DMS79 treated with DMSO at 0.1 percent for 48 hours (cell line): ENCODE measurements around the gene DHX30.
"Not testable (repeated sequence)": the region's sequence is repeated elsewhere in the genome, so short reads cannot be mapped to it uniquely, and the experiment has no call there.

Experiments used
- DNase-seq: peaks from one replicate; lab custom pipeline; 2025; lab: John Stamatoyannopoulos, UW

Gene DHX30

DNA sequence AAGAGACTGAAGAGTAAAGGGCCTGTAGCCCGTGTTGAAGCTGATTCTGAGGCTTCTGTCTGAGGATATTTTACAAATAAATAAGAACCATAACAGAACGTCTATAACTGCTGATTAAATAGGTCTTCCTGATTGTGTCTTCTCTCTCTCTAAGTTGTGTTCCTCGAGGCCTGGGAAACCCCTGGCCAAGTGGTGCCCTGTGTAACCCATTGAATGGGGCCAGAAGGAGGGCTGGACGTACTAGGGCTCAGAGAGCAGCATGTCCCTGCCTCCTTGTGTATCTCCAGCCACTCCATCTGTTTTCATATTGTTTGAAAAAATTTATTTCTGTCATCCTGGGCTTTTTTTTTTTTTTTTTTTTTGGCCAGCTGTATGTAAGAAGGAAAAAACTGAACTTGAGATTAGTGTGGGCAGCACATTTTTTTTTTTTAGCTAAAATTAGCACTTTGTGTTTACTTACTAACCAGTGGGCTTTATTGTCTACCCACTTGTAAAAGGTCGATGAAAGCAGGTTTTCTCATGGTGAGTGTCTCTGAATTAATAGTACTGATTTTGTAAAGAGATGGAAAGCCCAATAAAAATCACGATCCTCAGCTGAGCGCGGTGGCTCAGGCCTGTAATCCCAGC, 10.7 kb downstream of the DHX30 start:
- no peak for DNase-seq

DNA sequence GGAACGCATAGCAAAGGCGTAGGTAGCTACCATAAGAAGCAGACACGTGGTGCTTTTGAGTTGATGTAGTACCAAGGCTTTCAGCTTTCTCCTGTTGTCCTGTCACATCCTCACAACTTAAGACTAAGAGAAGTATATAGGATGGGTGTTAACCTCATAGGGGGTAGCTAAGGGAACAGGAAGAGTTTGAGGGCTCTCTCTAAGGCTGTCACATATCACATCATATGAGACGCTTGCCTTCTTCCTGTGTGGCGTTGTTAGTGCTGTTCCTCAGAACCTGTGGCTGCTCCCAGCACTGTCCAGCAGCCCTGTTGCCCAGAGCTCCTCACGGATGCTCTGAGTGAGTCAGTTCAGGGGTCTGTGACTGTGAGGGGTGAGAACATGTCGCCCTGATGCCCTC, 14.7 kb downstream of the DHX30 start:
- DNase-seq, result no peak

DNA sequence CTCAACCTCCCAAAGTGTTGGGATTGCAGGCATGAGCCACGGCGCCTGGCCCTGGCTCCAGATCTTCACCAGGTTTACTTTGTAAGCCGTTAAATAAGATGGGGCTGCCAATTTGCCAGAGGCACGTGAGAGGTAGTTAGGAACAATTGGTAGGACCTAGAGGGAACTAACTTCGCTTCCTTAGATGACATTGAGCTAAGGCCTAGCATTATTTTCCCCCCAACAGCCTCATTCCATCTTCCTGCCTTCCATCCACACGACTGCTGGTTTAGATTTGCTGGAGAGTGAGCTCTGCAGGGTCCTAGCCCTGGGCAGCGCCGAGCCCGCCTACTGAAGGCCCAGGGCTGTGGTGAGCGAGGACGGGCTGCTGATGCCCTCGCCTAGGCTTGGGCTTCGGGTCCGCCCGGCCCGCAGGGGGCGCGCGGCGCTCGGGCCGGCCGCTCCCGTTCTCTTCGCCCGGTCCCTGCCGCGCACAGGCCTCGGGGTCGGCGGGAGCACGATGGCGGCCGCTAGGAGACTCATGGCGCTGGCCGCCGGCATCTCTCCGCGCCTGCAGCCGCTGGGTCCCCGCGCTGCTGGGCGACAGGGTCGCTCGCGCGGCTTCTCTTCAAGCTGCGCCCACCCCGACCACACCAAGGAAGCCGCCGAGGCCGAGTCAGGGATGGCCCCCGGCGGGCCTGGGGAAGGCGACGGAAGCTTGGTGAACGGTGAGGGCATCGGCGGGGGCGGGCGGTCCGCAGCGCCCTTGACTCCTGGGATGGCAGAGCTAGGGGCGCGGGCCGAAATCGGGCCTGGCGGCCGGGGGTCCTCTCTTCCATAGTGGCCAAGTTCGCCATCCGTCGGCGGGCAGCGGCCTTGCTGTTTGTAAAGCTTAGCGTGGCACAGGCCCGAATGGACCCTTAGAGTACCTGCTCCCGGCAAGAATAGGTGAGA, 21.9 kb downstream of the DHX30 start:
- DNase-seq, result peak; percentile 54

DNA sequence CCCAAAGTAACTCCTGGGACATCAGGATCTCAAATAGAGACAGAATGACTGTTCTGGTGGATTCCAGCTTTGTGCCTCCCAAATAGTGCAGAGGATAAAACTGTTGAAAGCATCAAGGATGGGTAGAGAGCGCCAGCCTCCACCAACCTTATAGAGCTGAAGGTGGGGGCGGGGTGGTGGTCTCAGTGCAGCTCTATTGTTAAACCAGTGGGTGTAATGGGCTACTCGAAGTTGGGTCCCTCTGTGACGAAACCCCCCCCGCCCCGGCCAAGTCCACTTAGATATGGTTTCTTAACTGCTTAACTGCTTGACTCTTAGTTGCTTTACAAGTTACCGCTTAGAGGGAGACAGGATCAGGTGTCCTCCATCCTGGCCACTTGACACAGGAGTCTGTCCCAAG, 22.7 kb downstream of the DHX30 start:
- no peak for DNase-seq

DNA sequence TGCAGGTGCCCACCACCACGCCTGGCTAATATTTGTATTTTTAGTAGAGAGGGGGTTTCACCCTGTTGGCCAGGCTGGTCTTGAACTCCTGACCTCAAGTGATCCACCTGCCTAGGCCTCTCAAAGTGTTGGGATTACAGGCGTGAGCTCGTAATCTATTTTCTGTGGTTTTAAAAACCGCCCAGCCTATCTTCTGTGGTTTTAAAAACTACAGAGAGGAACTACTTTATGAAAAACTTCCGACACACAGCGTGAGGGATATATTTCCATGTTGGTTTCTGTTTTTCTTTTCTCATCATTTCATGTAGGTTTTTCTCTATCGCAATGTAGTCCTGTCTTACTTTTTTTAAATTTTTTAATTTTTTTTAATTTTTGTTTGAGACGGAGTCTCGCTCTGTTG, 26.5 kb downstream of the DHX30 start:
- DNase-seq, result not testable (repeated sequence)

DNA sequence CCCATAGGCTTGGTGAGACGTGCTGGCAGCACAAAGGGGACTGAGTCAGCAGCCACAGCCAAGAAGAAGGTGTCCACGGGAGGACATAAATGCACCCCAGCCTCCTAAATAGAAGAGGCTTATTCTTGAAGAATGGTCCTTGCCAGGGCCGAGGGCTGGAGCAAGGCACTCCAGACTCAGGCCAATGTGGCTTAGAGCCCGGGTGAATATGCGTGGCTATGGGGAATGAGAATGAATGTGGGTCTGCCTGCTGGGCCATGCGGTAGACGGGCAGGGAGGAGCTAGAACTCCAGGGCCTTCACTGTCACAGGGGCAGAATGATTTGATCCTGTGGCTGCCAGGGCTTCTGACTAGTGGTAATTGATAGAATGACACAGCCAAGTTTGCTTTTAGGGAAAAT, 34.0 kb downstream of the DHX30 start:
- no peak for DNase-seq

DNA sequence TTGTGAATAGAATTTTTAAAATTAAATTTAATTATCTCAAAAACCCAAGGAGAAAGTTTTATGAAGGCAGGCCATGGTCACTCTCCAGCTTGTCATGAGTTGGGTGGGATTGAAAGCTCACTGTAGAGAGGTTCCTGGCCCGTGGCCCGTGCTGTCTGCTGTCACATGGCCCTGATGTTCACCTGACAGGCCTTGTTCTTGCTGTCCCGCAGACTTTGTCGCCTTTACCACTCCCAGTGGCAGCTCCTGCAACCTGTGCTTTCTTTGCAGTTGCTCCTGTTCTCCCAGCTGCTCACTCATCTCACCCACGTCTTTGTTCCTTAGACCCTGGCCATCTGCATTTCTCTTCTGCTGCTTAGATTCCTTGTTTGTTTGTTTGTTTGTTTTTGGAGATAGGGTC, 35.6 kb downstream of the DHX30 start:
- DNase-seq, result no peak

DNA sequence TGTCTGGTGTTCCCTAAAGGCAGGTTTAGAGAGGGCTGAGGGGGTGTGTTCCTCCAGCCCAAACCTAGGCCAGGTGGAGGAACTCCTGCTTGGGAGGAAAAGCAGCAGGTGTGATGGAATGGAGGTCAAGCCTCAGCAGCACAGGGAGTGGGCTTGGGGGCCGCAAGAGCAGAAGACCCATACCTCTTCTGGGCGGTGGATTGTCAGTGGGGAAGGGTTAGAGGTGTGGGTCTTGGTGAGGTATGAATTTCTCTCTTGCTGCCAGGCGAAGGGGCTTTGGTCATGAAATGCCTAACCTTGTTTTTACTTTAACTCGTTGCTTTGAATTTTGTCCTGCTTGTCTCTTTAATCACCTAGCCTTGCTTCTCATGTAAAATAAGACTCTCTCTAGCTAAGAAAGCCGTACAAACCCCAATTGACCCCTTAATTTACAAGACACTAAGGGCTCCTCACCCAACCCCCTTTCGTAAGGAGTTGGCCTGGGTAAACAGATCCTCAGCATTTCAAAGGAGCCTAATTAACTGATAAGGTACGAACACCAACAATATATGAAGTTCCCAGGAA, 38.9 kb downstream of the DHX30 start:
- DNase-seq, result no peak

DNA sequence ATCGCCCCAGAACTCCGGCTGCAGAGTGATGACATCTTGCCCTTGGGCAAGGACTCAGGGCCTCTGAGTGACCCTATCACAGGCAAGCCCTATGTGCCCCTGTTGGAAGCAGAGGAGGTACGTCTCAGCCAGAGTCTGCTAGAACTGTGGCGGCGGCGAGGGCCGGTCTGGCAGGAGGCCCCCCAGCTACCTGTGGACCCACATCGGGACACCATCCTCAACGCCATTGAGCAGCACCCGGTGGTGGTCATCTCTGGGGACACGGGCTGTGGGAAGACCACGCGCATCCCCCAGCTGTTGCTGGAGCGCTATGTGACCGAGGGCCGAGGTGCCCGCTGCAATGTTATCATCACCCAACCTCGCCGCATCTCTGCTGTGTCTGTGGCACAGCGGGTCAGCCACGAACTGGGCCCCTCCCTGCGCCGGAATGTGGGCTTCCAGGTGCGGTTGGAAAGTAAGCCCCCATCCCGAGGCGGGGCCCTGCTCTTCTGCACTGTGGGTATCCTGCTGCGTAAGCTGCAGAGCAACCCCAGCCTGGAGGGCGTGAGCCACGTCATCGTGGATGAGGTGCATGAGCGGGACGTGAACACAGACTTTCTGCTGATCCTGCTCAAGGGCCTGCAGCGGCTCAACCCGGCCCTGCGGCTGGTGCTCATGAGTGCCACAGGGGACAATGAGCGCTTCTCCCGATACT, 43.4 kb downstream of the DHX30 start:
- no peak for DNase-seq

DNA sequence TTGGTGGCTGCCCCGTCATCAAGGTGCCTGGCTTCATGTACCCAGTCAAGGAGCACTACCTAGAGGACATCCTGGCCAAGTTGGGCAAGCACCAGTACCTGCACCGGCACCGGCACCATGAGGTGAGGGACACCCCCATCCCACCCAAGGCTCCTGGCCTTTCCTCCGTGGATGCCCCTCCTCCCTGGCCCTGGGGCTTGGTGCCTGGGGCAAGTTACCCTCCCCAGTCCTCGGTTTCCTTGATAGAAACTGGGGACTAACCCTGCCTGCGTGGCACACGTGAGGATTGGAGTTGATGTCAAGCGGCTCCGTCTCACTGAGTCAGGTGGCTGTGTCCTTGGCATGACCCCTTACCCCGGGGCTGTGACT, 43.9 kb downstream of the DHX30 start:
- no peak for DNase-seq

DNA sequence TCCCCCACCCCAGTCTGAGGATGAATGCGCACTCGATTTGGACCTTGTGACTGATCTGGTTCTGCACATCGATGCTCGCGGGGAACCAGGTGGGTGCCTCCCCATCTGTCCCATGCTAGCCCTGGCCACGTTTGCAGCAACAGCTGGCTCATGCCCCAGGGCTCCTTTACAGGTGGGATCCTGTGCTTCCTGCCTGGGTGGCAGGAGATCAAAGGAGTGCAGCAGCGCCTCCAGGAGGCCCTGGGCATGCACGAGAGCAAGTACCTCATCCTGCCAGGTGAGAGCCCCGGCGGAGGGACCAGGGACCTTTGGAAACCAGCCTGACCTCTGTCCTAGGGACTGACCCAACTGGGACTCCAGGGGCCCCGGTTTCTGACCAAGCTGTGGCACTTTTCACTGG, 44.3 kb downstream of the DHX30 start:
- DNase-seq, result no peak

DNA sequence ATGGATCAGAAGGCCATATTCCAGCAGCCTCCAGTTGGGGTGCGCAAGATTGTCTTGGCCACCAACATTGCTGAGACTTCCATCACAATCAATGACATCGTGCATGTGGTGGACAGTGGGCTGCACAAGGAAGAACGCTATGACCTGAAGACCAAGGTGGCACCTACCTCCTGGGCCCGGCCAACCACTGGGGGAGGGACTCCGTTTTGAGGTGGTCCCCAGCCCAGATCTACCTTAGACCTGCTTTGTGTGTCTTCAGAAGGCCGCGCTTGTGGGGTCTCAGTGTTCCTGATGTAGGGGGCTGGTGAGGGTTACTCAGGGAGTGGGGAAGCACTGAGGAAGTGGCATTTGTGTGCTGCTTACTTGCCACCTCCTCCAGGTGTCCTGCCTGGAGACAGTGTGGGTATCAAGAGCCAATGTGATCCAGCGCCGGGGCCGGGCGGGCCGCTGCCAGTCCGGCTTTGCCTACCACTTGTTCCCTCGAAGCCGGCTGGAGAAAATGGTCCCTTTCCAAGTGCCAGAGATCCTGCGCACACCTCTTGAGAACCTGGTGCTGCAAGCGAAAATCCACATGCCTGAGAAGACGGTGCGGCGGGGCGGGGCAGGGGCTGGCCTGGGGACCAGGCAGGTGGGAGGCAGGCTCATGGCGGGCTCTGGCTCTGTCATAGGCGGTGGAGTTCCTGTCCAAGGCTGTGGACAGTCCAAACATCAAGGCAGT, 45.0 kb downstream of the DHX30 start:
- DNase-seq, result no peak

DNA sequence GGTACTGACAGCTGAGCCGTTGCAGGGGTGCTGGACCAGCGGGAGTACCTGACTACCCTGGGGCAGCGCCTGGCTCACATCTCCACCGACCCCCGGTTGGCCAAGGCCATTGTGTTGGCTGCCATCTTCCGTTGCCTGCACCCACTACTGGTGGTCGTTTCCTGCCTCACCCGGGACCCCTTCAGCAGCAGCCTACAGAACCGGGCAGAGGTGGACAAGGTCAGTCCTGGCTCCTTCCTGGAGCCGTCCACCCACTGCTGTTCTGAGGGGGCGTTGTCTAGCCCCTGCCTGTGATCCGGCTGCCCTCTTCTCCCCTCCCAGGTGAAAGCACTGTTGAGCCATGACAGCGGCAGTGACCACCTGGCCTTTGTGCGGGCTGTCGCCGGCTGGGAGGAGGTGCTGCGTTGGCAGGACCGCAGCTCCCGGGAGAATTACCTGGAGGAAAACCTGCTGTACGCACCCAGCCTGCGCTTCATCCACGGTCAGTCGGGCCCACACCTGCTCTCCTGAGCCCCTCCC, 45.7 kb downstream of the DHX30 start:
- no peak for DNase-seq

DNA sequence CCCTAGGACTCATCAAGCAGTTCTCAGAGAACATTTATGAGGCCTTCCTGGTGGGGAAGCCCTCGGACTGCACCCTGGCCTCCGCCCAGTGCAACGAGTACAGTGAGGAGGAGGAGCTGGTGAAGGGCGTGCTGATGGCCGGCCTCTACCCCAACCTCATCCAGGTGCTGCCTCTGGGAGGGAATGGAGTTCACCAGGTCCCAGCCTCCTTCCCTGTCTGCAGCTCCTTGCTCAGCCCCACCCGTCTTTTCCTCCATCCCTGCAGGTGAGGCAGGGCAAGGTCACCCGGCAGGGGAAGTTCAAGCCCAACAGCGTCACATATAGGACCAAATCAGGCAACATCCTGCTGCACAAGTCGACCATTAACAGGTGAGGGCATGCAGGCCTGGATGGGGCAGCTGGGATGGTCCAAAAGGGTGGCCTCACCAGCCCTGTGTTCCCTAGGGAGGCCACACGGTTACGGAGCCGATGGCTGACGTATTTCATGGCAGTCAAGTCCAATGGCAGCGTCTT, 46.3 kb downstream of the DHX30 start:
- DNase-seq, result no peak

DNA sequence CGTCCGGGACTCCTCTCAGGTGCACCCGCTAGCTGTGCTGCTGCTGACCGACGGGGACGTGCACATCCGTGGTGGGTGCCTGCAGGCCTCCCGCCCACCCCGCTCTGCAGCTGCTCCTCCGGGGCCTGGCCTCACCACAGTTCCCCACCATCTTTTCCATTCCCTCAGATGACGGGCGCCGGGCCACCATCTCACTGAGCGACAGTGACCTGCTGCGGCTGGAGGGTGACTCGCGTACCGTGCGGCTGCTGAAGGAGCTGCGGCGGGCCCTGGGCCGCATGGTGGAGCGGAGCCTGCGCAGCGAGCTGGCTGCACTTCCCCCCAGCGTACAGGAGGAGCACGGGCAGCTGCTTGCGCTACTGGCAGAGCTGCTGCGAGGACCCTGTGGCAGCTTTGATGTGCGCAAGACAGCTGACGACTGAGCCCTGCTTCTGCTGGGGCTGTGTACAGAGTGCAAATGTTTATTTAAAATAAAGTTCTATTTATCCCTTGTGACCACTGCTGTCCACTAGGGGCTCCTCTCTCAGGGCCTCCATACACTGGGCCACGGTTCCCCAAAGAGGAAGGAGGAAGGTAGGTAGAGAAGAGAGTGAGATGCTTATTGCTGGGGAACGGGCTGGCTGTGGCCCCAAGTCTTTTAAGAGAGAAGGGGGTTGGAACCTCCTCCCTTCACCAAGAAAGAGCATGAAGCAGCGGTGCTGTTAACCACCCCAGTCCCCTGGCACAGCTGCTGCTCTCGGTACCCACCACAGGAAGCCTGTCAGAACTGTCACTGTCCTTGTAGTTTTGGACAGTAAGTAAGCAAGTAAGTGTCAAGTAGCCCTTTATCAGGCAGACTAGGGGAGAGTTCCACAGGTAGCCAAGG, 47.0 kb downstream of the DHX30 start:
- DNase-seq, result no peak

DNA sequence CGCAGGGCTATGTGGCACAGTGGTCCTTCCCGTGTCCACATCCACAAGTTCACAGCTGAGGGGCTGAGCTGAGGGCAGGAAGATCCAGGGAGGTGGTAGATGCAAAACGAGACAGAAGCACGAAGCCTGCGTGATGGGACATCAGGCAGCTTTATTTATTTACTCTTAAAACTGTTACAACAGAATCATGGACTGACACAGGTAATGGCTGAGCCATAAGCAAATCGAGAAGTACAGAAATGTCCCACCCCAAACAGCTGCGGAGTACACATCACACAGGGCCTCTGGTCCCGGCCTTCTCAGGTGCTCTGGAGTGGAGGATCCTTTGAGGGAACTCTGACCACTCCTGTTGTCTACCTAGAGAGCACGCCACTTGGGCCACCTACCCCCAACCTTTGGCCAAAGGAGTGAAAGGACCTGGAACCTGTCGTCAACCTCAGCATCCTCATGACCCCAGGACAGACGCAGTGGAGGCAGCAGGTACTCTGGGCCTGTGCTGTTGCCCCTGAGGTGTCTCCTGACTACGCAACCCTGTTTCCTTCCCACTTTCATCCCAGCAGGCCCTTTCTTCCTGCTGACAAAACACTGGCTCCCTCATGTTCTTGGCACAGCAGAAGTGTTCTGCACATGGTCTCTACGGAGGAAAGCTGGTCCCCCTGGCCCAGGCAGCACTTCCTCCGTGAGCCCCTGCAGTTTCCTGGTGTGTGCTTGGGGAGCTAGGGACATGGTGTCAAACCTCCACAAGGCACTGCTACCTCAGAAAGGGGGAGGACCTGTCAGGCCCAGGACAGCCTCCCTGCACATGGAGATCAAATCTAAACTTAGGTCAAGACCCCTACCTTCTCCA, 47.8 kb downstream of the DHX30 start:
- DNase-seq, result no peak

DNA sequence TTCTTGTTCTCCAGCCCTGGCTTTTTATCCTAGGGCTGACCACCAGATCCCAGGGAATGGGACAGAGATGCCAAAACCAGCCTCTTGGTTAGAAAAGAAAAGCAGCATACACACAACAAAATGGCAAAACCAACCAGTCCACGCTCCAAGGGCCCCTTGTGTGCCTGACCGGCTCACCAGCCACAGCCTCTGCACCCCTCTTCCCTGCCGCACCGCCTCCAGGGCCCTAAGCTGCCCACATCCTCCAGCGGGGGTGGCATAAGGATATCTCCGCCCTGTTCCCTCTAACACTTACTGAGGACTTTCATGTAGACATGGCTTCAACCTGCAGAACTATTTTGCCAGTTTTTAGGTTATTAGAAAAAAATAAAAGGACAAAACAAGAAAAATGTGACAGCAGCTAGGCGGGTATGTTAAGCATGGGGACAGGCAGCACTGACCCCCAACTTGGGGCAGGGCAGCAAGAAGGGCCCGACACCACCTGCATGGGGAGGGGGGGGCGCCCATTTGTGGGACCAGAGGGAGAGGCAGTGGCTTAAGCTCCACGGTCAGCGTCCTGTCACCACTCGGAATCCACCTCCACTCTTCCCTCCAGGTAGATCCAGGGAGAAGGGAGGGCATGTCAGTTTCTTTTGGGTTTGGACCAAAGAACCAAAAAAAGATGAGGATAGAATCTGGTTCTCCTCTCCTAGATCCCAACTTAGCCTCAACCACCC, 49.1 kb downstream of the DHX30 start:
- no peak for DNase-seq

DNA sequence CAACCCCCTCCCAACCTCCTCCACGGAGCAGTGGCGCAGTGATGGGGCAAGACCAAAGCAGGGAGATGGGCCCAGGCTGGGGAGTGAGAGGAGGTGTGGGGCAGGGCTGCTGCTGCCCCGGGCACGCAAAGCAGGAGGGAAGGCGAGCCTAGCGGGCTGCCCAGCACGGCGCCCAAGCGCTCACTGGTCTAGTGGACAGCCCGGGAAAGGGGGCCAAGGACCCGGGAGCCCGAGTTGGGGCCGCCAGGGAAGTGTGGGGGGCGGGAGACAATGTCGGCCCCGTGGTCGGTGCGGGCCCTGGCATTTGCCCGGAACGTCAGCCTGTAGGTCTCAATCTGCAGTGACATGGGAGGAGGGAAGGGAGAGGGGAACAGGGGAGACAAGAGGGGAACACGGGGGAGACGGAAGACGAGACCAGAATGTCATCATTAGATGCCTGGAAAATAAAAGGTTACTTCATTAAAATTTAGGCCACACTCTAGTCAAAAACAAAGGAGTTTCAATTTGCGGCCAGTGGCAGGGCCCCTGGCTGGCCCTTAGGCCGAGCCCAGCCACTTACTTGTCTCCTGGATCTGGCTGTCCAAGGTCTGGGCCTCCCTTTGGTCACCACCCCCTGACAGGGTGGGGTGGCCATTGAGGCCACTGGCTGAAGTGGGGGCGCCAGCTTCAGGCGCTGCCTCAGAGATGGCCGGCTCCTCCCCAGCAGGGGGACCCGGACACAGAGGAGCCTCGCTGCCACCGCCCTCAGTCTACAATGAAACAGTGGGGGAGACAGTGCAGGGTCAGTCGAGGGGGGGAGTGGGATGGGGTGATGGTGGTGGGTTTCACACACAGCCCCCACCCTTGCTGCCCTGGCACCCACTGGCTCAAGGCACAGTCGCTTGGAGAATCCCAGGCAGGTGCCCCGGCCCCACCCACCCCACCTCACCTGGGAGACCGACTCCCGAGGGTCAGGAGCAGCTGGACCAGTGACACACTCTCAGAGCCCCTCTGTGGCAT, 50.0 kb downstream of the DHX30 start:
- DNase-seq, result no peak
